Measurements from ENCODE around the gene CAD.
"Not testable (repeated sequence)": the region's sequence is repeated elsewhere in the genome, so short reads cannot be mapped to it uniquely, and the experiment has no call there.

The CAD gene

DNA sequence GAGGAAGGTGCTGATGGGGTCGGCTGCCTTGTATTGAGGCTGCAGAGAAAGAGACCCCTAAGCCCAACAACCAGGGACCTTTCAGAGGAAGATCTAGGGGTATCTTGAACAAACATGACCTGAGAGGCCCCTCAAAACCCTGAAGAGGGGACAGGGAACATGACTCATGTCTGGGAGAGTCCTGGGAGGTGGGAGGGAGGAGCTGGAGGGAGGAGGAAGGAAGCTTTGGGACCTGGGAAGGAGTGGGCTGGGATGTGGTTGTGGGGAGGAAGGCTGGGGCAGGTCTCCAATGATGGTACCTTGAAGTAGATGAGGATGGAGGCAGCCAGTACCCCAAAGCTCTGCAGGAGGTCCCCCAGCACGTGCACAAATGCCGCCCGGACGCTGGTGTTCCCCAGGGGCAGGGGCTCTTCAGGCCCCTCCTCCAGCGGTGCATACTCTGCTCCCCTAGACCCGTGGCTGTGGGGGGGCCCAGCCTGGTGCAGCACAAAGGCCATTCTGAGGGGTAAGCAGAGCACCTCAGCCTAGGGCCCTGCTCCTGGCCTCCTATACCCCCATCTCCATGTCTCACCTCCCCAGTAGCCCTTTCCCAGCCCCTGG lies 39.8 kb downstream of the CAD start:
- no peak for DNase-seq (ENCODE audit: low read depth in 2 of 2)

DNA sequence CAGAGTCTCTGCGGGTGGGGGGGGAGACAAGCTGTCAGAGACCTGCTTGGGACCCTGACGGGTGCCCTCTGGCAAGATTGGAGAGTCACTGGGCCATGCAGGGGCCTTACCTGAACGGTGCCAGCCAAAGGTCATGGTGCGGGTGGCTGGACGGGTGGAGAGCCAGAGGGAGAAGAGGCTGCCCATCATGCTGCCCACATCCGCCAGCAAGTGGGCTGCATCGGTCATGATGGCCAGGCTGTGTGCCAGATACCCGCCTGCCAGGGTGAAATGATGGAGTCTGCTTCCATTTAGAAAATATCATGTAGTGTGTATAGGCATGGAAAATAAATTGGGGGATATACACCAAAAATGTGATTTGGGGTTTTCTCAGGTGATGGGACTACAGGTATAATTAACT lies 40.9 kb downstream of the CAD start:
- DNase-seq (ENCODE audit: low read depth in 2 of 2) = no peak

DNA sequence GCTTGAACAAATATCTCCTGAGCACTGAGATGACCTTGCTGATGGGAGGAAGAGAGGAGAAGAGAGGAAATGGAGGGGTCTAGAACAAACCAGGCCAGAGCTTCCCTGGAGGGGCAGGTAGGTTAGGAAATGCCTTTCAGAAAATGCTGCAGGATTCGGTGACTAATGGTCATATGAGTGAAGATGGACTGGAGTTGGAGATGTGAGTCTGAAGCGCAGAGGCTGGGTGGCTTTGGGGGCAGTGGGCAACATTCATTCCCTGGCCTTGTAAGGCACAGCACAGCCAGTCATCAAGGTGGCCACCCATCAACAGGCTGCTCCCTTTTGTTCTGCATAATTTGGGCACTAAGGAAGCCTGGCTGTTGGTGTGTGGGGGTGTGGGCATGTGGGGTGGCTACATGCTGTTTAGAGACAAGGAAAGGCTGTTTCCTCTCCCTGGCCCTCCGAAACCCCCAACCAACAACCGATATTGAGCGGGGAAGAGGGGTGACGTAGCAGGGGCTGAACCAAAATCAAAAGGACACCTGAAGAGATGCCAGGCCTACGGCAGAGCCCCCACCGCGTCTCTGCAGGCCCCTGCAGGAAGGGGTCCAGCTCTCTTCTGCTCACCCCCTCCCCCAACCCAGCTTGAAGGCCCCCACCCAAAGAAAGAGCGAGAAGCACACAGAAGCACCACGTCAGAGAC lies 44.2 kb downstream of the CAD start:
- DNase-seq (ENCODE audit: low read depth in 2 of 2) = no peak

DNA sequence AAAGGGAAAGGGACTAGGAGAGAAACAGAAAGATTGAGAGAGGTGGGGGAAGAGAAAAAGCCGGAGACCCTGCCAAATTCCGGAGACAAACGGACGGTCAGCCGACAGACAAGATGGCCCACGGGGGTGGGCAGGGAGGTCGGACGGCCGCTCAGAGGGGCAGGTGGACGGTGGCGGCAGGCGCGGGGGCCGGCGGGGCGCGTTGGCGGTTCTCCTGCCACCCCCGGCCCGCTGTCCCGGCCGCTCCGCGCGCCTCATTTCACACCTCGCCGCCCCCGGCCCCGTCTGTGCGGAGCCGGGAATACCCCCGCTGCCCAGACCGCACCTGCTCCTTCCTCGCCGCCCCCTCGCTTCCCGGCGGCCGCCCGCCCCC lies 44.7 kb downstream of the CAD start:
- DNase-seq (ENCODE audit: low read depth in 2 of 2) = no peak

DNA sequence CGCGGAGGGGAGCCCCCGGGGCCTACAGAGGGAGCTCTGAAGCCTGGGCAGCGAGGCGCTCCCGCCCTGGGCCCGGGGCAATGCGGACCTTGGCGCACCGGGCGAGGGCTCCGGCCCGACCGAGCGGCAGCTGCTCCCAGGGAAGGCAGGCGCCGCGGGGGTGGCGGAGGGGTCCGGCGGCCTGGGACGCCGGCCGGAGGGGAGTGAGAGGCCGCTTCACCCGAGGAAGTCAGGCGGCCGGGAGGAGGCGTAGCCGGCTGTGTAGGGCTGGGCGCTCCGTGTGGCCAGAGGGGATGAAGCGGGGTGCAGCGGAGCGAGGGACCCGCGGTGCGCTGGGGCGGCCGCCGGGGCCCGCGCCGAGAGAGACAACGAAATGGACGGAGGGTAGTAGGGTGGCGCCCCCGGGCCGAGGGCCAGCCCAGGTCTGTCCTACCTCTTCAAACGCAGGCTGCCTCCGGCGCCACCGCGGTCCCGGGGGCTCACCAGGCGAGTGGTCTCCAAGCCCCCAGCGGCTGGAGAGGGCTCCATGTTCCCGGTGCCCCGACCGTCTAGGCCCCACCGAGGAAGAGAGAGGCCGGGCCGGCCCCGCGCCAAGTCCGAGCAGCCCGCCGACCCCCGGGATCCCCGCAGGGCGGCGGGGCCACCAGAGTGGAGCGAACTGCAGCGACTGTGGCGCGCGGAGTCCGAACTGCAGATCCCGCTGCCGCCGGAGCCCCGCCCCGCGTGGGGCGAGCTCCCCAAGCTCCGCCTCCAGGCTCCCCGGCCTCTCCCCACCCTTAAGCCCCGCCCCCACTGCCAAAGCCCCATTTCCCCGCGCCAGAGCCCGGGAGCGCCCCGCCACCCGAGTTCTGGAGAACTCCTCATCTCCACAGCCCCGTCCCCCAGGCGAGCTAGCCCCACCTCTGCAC lies 45.5 kb downstream of the CAD start, which contains the start of gene SLC30A3:
Gene SLC30A3 (minus strand): TSS at position 669 of the 908 bp plus-strand sequence. CDS start 141 bp downstream, at position 528.
- peak; percentile 44 to 76 for DNase-seq (ENCODE audit: low read depth in 2 of 2)

DNA sequence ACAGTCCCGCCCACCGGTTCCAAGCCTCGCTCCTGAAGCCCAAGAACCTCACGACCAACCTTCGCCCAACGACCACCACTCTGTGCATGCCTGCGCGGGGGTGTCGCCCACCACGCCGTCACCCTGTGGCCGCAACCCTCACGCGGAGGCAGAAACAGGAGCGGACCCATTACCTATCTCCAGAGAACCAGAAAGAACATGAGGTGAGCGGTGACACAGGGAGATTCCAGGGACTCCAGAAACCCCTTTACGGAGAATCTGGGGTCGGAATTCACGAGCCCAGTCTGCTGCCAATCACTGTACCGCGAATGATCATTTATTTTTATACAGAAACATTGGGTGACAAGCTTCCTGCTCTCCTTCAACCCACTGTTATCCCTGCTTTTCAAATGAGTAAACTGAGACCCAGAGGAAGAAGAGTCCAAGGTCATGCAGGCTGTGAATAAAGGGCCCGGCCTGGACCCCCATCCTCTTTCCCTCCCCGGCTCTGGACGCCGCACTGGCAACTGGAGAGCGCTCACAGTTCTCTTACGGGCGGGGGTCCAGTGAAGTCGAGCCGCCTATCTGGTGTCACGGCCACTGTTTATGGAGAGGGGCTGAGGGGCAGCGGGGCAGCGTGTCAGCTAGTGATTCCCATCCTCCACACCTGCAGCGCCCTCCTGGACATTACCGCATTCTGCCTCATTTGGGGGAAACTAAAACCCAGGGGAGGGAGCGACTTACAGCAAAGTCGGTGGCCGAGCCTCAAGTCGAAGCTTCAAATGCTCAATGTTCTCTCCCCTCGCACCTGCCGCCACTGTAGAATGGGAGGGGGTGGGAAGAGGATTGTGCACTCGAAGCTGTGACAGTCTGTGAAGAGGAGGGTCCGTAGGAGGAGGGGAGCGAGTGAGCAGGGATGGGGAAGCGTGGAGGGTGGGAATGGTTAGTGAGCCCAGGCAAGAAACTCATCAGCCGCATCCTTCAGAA lies 46.4 kb downstream of the CAD start:
- no peak for DNase-seq (ENCODE audit: low read depth in 2 of 2)

DNA sequence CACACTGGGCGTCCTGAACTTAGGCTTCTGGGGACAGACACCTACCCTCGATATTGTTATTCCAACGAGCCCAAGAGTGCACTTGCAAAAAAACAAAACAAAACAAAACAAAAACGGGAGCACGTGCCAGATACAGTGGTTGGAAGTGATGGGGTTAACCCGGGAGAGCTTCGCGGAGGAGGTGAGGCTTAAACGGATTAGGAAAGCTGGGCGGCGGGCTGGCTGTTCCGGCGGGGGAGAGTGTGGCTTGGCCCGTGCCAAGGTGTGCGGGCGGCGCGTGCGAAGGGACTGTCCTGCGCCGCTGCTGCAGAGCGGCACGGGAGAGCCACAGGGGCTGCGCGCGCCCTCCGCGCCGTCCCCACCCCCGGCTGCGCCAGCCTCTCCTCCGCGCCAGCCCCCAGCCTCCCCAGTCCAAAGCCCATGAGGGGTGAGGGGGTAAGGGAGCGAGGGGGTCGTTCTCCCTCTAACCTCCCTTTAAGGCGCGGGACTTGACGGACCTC lies 47.1 kb downstream of the CAD start:
- DNase-seq (ENCODE audit: low read depth in 2 of 2) = no peak

DNA sequence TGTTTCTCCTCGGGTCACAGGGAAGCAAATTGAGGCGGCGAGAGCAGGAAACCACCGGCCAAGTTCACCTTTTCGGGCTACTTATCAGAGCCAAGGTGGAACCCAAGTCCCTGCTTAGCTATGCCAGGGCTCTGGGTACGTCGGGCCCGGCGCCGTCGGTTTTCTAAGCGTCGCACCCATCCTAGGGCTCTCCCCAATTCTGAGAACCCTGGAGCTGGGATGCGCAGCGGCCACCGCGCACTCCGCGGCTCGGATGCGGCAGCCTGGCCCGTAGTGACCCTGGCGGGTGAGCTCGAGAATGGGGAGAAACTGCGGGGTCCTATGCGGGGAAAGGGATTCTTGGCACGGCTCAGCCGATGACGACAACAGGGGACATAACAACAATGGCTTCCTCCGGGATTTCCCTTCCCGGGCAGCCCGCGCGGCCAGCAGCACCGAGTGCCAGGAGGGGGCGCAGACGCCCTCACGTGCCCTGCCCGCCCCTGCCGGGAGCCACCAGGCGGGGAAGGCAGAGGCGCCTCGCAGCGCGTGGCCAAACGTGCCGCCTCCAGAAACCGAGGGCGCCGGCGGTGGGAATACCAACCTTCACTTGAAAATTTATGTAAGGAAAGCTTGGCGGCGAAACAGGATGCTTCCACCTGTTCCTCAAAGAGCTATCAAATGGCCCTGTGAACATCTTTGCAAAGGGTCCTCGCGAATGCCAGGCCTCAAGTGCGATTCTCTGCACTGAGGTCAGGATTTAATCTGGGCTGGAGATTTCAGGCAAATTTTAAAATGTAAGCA lies 47.8 kb downstream of the CAD start:
- DNase-seq (ENCODE audit: low read depth in 2 of 2) = peak; percentile 29 to 60

DNA sequence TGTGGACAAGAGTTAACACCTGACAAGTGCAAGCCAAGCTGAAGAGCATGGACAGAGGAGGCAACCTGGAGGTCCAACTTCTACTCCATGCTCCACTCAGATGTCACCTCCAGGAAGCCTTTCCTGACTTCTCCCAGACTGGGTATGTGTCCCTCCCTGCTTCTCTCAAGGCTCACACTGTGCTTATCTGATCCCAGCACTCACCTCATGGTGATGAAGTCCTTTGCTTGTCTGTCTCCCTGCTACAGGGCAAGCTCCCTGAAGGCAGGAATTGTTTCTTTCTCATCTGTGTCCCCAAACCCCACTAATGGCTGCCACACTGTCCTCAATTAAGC lies 48.3 kb downstream of the CAD start:
- no peak for DNase-seq (ENCODE audit: low read depth in 2 of 2)

DNA sequence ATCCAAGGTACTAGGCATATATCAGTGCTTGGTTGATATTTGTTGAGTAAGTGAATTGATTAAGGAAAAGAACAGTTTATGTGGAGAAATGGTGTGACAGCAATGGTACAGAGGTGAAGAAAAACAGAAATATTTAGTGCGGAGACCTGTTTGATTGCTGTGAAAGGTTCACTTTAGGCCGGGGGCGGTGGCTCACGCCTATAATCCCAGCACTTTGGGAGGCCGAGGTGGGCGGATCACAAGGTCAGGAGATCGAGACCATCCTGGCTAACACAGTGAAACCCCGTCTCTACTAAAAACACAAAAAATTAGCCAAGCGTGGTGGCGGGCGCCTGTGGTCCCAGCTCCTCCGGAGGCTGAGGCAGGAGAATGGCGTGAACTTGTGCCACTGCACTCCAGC lies 51.1 kb downstream of the CAD start:
- DNase-seq (ENCODE audit: low read depth in 2 of 2) = not testable (repeated sequence)

DNA sequence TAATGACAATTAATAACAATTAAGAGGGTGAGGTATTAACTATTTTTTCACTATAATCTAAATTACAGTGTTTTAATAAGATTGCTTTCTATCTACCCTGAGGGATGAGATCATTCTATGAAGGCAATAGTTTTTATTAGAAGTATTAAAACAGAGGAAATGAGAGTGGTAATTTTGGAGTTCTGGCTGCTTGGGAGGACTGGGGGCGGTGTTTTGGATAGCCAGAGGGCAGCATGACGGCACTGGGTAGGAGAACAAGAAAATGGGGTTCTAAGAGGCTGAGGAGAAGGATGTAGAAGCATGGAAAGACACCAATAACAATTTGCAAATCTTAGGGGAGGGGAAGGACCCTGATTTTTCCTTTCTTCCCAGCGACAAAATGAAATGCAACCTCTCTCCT lies 53.0 kb downstream of the CAD start:
- DNase-seq (ENCODE audit: low read depth in 2 of 2) = no peak

DNA sequence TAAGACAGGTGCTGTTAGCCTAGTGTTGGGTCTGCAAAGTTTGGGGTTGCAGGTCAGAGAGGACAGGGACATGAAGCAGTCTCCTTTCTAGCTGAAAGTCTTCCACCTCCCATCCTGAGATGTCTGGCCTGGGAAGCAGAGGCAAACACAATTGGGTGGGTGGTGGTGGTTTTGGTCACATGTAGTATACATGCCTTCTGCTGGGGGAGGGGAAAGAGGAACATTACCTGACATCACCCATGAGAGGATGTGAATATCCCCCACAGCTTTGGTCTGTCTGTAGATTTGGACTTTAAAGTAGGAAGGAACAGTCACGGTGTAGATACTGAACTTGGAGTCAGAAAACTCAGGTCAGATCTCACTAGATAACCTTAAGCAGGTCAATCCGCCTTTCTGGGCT lies 53.5 kb downstream of the CAD start:
- DNase-seq (ENCODE audit: low read depth in 2 of 2) = no peak

DNA sequence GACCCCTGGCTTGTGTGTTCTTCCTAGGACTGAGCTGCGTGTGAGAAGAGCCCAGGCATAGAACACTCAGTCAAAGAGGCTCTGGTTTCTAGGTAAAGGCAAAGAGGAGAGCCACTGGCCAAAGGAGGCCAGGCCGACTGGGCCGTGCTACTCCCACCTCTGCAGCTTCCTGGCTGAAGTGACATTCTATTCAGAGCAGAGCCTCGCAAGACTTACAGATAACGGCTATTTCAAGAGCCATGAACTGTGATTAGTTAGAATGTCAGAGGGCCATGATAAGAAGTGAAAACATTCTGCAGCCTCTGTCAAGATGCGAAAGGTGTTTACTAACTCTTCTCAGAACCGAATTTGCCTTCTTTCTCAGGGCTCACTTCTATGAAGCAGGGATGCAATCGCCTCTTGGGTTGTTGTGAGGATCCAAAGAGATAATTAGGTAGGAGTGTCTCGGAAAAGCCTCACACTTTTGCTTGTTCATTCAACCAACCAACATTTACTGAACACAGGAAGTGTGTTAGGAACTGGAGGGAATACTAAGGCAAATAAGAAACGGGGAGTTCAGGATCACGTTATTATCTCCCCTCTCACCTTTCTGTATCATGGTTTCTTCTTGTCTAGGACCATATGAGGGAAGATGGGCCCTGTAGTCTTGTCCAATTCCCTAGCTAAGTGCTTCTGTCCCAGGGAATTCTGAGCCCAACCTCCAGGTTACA lies 54.6 kb downstream of the CAD start:
- no peak for DNase-seq (ENCODE audit: low read depth in 2 of 2)

DNA sequence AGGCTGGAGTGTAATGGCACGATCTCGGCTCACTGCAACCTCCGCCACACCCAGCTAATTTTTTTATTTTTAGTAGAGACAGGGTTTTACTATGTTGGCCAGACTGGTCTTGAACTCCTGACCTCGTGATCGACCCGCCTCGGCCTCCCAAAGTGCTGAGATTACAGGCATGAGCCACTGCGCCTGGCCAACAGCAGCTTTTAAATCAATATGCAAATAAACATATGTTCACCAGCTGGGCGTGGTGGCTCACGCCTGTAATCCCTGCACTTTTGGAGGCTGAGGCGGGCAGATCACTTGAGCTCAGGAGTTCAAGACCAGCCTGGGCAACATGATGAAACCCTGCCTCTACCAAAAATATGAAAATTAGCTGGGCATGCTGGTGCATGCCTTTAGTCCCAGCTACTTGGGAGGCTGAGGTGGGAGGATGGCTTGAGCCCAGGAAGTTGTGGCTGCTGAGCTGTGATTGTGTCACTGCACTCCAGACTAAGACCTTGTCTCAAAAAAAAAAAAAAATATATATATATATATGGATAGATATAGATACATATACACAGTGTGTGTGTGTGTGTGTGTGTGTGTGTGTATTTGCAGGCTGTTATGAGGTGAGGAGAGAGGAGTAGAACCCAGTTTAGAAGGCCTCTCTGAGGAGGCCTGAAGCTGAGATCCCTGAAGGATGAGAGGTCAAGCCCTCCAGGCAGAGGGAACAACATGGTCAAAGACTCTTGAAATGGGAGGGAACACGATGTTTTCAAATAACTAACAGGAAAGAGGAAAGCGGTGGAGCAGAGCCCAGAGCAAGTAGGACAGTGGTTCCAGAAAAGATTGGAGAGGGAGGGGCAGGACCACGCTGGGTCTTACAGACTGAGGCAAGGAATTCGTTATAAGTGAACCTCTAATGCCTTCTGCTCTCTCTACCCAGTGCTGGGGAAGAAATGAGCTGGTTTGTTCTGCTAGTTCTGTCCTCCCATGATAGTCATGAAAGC lies 55.7 kb downstream of the CAD start:
- not testable (repeated sequence) for DNase-seq (ENCODE audit: low read depth in 2 of 2)

DNA sequence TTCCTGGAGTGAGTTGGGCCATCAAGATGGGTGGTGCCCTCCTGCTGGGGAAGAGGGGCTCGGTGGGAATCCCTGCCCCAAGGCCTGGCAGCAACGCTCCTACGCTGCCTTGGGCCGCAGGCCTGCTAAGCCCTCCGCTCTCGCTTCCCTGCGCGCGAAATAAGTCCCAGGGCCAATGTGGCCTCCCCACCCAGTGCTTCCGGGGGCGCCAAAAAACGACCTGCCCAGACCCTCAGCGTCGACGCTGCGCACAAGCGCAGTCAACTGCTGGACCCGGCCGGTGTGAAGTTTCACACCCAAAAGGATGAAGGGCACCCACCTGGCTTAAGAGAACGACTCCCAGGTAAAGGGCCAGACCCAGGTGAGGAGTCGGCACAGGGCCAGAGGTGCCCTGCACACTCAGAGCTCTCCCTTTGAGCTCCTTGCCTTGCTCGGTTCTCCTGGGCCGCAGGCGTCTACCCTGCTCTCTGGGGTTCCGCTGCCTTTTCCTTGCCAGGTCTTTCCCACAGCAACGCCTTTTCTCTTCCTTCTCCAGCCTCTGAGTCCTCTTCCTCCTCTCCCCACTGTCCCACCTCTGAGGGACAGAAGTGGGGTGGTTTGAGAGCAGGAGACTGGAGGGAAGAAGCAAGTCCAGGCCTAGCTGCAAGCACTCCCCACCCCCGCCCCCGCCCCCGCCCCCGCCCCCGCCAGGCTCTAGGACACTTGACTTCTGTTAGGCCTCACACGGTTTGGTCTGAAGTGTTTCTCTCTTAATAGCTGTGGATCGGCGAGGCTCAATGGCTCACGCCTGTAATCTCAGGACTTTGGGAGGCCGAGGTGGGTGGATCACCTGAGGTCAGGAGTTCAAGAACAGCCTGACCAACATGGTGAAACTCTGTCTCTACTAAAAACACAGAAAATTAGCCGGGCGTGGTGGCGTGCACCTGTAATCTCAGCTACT lies 58.3 kb downstream of the CAD start, which contains the start of gene DNAJC5G:
Gene DNAJC5G (plus strand): TSS at position 223 of the 940 bp plus-strand sequence. CDS start 1,296 bp downstream, outside the sequence.
- DNase-seq (ENCODE audit: low read depth in 2 of 2) = no peak

DNA sequence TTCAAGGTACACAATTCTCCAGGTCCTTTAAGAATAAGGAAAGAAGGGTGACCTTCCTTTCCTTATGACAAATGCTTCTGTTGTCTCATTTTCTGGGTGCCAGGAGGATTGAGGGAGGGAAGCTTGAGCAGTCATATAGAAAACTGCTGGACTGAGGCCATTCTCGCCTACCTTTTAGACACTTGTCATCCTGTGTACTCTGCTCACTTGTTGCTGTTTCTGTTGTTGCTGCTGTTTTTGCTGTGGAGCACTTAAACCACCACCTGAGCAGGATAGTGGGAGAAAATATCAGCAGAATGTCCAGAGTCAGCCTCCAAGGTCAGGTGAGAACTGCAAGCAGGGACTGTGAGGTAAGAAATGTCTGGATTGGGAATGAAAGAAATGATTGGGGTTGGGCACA lies 60.8 kb downstream of the CAD start:
- no peak for DNase-seq (ENCODE audit: low read depth in 2 of 2)

DNA sequence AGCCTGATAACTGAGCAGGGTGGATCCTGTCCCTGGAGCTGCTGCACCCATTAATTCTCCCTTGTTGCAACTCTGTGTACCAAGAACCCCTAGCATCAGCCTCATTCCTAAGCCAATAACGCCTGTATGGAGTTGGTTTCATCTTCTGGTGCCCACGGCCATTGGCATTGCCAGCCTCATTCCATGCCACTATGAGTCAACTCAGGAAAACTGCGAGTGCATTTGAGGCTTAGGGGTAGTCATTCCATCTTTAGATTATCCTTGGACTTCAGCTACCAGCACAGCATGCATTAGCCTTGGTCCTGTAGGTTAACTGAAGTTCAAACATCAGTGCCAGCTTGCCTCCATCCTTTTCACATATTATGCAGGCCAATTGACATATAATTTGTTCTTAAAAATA lies 63.7 kb downstream of the CAD start:
- DNase-seq (ENCODE audit: low read depth in 2 of 2) = no peak

All from stimulated activated CD4-positive, alpha-beta T cell treated with anti-CD3 and anti-CD28 coated beads, Interleukin-12 subunit alpha, Interleukin-12 subunit beta, amount 100 ng/mL, for 24 hours (primary cell).